NOMO-1 treated with dmso at 0.1 percent for 144 hours (cell line): ENCODE measurements around the gene GPC1.
"Not testable (repeated sequence)": the region's sequence is repeated elsewhere in the genome, so short reads cannot be mapped to it uniquely, and the experiment has no call there.

Experiments used
- DNase-seq: peaks from one replicate; lab custom pipeline; 2025; ENCODE audit not compliant: unreplicated experiment; lab: John Stamatoyannopoulos, UW

The GPC1 gene

GRCh38 chr2:240435457-240435947, at the start of gene GPC1:
Gene GPC1 (plus strand): TSS chr2:240435663. CDS start chr2:240435919, 256 bp downstream.
- DNase-seq = peak; percentile 29

- no peak for DNase-seq
These were observed 49.1 kb upstream of the GPC1 start for GRCh38 chr2:240386326-240386725.

GRCh38 chr2:240386743-240387142, 48.7 kb upstream of the GPC1 start:
- not testable (repeated sequence) for DNase-seq

- no peak for DNase-seq
These were observed 48.2 kb upstream of the GPC1 start for GRCh38 chr2:240387325-240387668.

- DNase-seq = no peak
These were observed 47.6 kb upstream of the GPC1 start for GRCh38 chr2:240387669-240388358.

- DNase-seq = no peak
These were observed 46.8 kb upstream of the GPC1 start for GRCh38 chr2:240388471-240389301.

GRCh38 chr2:240389302-240389805, 46.1 kb upstream of the GPC1 start:
- no peak for DNase-seq

GRCh38 chr2:240390091-240391073, 45.1 kb upstream of the GPC1 start:
- DNase-seq = no peak

GRCh38 chr2:240391111-240392051, 44.1 kb upstream of the GPC1 start:
- no peak for DNase-seq

GRCh38 chr2:240392084-240392947, 43.1 kb upstream of the GPC1 start:
- DNase-seq = no peak

- no peak for DNase-seq
These were observed 42.3 kb upstream of the GPC1 start for GRCh38 chr2:240392948-240393830.

GRCh38 chr2:240393831-240394410, 41.5 kb upstream of the GPC1 start:
- no peak for DNase-seq

GRCh38 chr2:240394549-240394948, 40.9 kb upstream of the GPC1 start:
- no peak for DNase-seq

- no peak for DNase-seq
These were observed 40.0 kb upstream of the GPC1 start for GRCh38 chr2:240395448-240395847.

- DNase-seq = no peak
These were observed 39.4 kb upstream of the GPC1 start for GRCh38 chr2:240395896-240396622.

- no peak for DNase-seq
These were observed 38.6 kb upstream of the GPC1 start for GRCh38 chr2:240396623-240397541.
